GM19467 (cell line): ENCODE results near the gene CD24.
"Not testable (repeated sequence)": the region's sequence is repeated elsewhere in the genome, so short reads cannot be mapped to it uniquely, and the experiment has no call there.

ENCODE experiments used
- ATAC-seq: cut with Tn5 transposase; IDR thresholded peaks from one replicate; pipeline ENCODE4 v1.9.1; 2021; ENCODE audit warnings: mild to moderate bottlenecking, moderate library complexity; ENCODE audit not compliant: unreplicated experiment

CD24 gene, protein sequence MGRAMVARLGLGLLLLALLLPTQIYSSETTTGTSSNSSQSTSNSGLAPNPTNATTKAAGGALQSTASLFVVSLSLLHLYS

DNA sequence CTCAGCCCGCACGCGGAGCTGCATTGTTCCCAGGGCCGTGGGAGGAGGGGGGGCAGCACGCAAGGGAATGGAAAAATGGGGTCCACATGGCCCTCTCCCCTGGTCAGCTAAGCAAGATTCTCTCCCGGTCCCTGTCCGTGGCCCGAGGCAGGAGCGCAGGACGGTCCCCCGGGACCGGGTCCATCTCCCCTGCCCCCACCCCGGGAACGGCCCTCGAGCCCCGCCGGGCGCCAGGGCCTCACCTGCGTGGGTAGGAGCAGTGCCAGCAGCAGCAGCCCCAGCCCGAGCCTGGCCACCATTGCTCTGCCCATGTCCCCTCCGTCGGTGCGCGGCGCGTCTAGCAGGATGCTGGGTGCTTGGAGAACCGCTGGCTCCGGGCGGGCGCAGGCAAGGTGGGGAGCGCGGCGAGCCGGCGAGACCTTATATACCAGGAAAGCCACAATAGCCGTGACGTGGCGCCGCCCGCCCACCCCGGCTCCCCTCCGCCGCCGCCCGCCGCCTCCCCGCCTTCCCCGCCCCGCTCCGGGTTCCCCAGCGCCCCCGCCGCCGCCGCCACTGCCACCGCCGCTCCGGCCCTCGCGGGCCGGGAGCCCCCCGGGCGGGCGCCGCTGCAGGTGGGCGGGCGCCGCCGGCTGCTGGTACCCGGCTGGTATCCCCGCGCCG lies at the start of gene CD24:
Gene CD24 (minus strand): TSS at position 394 of the 663 bp plus-strand sequence. CDS start 83 bp downstream, at position 311.
- ATAC-seq = peak; percentile 20

DNA sequence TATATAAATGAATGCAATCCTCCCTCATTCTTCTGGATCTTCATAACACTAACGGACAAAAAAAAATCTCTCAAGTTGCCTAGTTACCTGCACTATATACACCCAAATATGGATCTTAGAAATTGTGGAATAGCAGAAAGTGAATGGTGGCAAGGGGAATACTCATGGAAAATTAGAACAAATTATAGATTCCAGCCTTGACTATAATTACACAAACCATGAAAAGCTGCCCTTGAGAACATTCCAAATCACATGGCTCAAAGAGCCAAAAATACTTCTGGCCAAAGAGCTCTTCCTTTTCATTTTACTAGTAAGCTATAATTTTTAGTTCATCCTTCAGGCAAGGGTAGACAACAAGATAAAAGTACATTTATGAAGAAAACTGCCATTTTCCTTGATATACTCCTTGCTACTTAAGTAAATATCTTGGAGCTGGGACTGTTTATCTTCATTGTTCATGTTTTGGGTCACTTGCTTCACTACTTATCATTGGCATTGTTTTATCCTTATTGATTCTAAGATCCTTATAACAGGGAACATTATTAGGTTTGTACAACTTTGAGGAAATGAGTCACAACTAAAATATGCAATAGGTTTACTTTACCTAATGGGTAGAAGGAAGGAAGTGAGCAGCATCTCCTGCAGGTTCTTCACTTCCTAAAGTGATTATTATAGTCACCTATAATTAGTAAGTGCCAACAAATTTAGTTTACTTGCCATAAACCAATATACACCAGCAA lies 47.1 kb upstream of the CD24 start:
- ATAC-seq = no peak

DNA sequence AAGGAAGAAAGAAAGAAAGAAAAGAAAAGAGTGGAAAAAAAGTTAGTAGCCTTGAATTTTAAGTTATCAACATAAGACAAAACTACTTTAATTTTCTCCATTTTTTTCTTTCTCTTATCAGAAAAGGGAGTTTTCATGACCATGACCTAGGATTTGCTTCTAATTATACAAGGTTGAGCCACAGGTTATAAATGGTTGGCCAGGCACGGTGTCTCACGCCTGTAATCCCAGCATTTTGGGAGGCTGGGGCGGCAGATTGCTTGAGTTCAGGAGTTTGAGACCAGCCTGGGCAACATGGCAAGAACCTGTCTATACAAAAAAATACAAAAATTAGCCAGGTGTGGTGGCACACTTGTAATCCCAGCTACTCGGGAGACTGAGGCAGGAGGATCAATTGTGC lies 45.7 kb upstream of the CD24 start:
- ATAC-seq = no peak

DNA sequence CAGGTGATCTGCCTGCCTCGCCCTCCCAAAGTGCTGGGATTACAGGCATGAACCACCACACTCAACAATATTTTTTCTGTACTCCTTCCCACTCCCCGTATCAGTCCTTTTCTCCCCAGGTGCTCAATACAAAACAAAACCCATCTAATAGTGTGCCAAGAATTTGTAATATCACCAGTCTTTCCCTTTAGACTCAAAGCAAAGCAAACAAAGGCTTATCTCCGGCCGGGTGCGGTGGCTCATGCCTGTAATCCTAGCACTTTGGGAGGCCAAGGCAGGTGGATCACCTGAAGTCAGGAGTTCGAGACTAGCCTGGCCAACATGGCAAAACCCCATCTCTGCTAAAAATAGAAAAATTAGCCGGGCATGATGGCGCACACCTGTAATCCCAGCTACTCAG lies 45.1 kb upstream of the CD24 start:
- ATAC-seq = not testable (repeated sequence)

DNA sequence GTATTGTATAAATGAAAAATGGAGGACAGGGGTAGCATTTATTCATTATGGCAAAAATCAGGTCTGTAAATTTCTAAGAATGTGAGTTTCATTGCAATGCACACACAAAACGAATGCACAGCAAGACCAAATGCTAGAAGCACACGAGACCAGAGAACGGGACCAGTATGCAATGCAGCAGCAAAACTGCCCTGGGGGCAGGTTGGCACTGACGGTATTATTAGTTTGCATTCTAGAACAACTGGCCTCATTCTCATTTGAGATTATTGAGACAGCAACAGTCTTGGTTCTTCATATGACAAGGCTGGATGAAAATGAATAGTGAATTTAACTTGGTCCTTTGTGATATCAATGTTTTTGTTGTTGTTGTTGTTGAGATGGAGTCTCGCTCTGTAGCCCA lies 44.5 kb upstream of the CD24 start:
- ATAC-seq = no peak

DNA sequence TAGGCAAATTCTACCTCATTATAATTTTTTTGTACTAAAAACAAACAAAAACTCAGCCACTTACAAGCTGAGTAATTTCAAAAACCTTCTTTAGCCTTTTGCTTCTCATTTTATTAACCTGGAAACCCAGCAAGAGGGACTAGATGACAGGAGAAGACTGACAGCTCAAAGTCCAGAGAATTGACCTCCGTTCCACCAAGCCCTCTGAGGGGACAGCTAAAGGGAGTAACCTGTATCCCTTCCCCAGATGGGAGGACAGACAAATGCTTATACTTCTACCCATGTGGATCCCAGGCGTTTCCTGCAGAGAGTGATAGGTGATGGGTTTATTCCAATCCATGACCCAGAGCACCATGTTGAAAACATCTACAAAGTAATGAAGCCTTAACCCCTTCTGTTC lies 35.0 kb upstream of the CD24 start:
- ATAC-seq = no peak

DNA sequence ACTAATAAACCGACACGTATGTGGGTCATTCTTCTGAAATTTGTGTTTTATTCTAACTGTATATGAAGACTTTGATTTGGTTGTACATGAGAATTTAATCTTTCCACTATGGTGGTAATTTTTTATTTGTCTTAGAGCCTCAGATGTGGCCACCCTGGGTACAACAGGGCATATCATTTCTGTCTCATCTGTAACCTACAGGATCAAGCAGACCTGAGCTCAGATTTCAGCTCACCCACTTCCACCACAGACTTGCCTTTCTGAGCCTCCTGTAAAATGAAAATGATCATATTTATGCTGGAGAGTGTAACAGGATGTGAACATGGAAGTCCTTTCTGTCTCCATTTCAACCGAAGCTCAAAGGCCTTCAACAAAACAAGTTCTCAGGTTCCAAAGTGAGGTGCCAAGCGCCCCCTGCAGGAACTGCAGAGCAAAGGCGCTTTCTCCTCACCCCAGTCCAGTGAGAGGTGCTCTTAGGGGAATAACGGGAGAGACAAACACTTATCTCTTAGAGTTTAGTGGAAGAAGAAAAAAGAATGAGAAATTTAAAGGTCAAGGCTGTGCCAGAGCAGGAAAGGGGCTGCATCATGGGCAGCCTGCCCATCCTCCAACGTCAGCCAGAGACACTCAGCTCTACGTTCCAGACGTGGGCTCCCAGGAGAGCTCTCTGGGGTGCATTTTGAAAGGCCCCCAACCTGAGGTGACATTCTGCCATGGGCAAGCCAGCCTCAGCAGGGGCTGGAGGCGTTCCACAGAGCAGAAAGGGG lies 23.0 kb upstream of the CD24 start:
- no peak for ATAC-seq

DNA sequence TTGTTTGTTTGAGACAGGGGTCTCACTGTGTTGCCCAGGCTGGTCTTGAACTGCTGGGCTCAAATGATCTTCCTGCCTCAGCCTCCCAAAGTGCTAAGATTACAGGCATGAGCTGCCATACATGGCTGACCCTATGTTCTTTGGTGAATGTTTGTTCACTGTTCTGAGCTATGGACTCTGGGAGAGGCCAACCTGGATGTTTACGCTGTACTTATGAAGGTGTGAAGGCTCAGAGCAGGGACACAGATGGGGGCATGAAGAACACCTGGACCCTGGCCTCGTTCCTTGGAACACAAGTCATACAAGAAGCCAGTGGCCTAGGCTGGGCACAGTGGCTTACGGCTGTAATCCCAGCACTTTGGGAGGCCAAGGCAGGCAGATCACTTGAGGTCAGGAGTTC lies 21.1 kb upstream of the CD24 start:
- ATAC-seq = no peak

DNA sequence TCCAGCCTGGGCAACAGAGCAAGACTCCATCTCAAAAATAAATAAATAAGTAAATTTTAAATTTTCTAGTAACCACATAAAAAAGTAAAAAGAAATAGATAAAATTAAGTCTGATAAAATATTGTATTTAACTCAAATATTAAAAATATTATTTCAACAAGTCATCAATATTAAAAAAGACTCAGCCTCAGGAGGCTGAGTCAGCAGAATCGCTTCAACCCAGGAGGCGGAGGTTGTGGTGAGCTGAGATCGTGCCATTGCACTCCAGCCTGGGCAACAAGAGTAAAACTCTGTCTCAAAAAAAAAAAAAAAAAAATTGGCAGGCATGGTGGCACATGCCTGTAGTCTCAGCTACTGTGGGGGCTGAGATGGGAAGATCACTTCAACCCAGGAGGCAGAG lies 15.2 kb upstream of the CD24 start:
- not testable (repeated sequence) for ATAC-seq

DNA sequence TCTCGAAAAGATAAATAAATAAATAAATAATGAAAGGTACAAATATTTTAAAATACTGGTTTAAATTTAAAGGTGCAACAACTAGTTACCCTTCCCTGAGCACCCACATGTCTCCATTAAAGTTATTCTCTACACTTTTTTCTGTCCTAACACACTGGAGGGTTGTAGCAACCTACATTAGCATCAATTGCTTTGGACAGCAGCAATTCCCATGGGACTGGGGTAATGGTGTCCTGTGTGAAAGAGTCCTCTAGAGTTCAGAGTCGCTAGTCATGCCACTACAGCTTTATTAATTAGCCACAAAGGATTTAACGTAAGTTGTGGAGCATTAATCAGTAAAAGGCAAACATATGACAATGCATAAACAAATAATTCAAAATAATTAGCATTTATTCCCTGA lies 14.1 kb upstream of the CD24 start:
- ATAC-seq = no peak

DNA sequence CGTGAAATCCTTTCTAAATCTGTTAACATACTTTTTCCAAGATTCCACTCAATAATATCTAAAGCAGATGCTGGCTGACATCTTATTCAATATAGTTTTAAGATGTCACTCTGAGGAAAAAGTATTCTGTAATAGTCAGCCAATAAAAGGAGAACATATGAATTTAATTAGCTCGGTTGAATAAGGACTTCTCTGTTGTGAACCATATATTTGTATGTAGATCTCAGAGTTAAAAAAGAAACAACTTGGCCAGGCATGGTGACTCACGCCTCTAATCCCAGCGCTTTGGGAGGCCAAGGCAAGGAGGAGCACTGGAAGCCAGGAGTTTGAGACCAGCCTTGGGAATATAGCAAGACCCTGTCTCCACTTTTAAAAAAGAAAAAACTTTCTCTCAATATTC lies 7.4 kb upstream of the CD24 start:
- ATAC-seq = no peak

DNA sequence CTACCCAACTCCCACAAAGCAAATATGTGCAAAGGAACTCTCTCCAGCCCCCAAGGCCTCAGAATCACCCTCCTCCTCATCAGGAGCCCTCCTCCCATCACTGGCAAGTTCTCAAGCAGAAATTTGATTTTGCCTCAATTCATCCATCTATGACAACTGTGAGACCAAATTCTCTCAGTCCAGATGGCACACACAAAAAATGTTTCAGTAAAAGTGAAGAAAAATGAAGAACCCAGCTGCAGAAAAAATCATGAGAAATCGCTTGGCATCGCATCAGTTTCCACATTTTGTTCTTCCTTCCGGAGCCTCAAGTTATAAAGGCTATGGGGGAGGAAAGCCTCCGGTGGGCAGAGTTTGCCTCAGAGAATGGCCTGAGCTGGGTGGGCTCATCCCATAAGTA lies 6.4 kb upstream of the CD24 start:
- no peak for ATAC-seq

DNA sequence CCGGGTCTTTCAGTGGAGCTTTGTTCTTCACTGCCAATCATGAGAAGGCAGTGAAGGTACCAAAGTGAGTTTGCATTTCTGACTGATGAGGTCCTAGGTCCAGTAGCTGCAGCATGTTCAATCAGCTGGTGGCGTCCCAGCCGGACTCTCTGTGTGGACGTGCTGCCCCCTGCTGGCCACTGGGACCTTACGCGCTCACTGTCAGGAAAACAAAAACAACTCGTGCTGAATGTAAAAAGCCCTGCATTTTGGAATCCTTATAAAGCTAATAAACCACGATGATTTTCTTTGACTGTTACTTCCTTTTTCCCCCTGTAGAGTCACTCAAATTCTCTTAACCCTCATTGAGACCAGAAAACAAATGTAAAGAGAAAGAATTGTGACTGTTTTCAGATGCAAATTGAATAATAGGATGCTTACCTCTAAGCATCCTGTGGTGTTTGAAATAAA lies 4.9 kb upstream of the CD24 start:
- peak; percentile 45 for ATAC-seq

DNA sequence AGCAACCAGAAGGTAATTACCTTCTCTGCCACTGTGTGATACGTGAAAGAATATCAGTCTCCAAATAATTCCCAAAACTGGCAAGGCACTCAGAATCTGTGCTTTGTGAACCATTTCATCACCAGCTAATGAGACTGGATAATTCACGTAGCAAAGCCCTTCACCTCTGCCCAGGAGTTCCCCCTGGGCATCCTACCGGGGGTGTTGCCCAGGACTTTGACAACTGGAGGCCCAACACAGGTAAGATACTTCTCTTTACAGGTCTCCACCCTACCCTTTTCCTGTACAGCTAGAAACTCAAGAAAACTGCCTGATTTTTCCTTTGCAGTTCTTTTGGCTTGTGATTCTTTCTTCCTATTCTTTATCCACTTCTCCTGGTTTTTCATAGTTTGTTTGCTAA lies 2.7 kb upstream of the CD24 start:
- no peak for ATAC-seq

DNA sequence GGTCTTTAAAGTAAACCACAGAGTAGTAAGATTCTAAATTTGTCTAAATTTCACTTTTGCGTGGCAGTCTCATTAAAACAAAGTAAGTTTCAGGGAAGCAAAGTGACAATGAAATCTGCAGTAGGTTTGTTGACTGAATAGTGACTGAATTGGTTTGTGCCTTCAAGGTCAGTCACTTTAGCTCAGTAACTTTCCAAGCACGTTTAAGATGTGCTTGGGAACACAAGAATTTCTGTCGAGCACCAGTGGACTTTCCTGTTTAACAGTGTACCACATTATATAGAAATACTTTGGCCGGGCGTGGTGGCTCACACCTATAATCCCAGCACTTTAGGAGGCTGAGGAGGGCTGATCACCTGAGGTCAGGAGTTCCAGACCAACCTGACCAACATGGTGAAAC lies 1.7 kb upstream of the CD24 start:
- no peak for ATAC-seq

DNA sequence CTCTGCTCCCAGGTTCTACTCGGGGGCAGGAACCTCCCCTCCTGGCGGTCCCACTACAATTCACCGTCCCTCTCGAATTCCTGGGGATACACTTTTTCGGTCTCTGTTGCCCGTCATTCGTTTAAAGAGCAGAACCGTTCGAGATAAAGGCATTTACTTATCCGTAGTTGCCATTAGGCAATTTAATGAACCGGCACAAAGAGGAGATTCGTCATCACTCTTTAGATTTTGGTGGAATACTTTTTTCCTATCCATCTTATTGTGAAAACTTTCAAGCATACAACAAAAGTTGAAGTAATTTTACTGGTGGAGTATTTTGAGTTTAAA lies 1.2 kb upstream of the CD24 start:
- no peak for ATAC-seq

DNA sequence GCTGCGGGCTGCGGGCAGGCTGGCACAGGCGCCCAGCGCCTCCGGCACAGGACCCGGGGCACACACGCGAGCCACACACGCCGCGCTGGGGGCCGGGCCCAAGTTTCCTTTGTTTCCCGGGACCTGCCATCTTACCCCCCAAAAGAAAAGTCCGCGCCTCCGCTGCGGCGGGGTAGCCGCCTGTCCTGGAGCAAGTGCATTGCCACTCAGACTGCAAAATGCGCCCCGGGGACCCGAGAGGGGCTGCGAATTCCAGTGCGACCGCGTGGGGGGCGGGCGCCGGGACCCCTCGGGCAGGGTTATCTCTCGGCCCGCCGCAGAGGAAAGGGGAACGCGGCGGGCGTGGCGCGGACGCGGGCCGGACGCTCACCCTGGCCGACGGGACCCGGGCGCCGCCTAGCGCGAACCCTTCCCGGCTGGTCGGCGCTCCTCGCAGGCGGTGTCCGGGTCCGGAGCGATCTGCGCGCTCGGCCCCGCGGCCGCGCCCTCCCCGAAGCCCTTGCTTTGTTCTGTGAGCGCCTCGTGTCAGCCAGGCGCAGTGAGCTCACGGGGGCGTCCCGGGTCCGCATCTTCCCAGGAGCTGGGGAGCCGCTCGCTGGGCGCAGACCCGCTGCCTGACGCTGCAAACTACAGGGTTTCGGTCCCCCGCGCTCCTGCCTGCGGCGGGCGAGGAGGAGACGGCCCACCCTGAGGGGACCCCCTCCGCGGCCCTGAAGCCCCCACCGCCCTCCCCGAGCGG lies 639 bp upstream of the CD24 start:
- peak; percentile 57 for ATAC-seq

DNA sequence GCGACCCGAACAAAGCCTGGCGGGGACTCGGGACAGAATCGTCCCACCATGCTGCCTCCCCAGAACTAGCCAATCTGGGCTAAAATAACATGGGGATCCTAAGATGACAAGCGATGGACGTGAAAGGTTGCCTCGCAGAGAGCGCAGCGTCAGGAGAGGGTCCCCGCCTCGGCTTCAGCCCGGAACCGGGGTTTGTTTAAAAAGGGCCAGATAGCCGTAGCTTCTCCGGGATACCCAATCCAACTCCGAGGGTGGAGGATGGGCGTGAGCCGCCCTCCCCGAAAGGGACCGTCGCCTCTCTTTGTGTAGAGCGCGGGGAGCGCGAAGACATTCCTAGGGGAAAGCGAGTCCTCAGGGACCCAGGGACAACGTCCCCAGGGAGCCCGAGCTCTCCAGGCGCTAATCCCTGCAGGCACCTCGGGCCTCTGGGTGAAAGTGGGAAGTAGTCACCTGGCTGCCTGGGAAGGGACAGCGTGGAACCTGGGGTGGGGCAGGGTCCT lies 643 bp downstream of the CD24 start:
- no peak for ATAC-seq

DNA sequence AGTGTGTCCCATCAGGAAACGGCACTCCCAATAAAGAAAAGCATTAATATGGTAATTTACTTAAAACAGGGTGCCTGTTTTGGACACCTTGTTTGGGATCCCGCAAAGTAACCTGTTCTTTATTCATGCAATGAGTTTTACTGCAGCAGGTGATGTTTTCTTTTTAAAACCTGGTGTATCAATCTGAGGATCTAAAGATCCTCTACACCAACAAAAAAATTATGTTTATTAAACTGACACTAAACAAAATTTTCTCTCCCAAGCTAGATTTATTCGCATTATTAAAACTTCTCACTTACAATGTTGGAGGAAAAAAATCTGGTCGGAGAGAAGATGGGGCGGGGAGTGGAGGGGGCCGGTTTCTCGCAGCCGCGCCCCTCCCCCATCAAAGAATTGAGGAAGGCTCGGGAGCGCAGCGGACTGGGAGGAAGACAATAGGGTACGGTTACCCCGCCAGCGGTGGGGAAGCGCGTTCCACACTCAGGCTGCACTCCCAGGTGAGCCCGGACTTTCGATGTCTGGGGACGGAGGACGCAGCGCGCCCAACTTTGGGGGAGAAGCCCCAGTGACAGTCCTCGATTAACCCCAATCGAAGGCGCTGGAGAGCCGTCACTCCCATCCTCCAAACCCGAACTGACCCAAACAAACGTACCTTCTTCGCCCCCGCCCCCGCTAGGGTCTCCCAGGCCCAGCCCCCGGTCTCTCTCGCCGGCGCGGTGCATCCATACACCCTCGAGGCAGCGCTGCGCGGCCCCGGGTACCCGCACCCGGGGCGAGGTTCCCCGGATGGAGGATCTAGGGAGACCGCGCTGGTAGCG lies 1.3 kb downstream of the CD24 start:
- no peak for ATAC-seq

DNA sequence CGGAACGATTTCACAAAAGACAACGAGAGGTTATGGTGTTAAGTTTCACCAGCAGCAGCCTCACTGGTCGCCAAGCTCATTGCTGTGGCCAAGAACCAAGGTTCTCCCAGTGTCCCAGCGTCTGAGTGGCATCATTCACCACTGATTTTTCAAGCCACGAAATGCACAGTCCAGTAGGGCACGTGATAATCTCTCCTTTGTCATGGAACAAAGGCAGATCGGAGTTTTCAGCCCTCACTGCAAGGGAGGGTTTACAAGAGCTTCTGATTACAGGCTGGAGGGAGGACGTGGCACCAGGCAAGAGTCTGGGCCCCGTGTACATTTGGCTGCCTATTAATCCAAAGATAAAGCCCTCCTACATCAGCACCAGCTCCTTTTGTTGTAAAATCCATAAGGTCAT lies 2.0 kb downstream of the CD24 start:
- no peak for ATAC-seq
